Lung (tissue), 16 donors: ENCODE measurements around the gene GLO1. TPM values are rescaled to one million over a fixed set of nuclear protein-coding genes. Genes with fewer than 3 reads are reported as not detected.
A peak's percentile ranks its signal among the peaks of the same experiment; 100 is the strongest.

Source experiments
- ATAC-seq: fragments of 200-7000 bp; cut with Tn5 transposase; one replicate; pipeline ENCODE4 v1.9.1; 2020; ENCODE audit warnings: moderate number of reproducible peaks; ENCODE audit not compliant: insufficient read depth, low FRiP score
- DNase-seq, 3 donors: peaks; one replicate each; pipeline ENCODE4 v3.0.0-alpha.2; 2013 to 2017
- H3K27ac ChIP-seq, 2 donors: one replicate each; pipeline ENCODE4 v1.5.1; 2013; ENCODE audit warnings: mild to moderate bottlenecking in 2 of 2, moderate library complexity in 2 of 2, control low read depth in 1 of 2, inconsistent platforms in 1 of 2, low read depth in 1 of 2, low read length in 1 of 2
- H3K27me3 ChIP-seq, 3 donors: one replicate each; pipeline ENCODE4 v1.5.1; 2013; ENCODE audit warnings: low read length in 2 of 3; ENCODE audit not compliant: control insufficient read depth in 3 of 3, insufficient read depth in 3 of 3
- H3K36me3 ChIP-seq, 4 donors: one replicate each; pipeline ENCODE4 v1.5.1; 2013; ENCODE audit warnings: low read length in 4 of 4, mild to moderate bottlenecking in 1 of 4, moderate library complexity in 1 of 4; ENCODE audit not compliant: control insufficient read depth in 4 of 4, insufficient read depth in 4 of 4
- H3K4me1 ChIP-seq, 5 donors: one replicate each; pipeline ENCODE4 v1.5.1; 2013; ENCODE audit warnings: low read length in 5 of 5, mild to moderate bottlenecking in 2 of 5, moderate library complexity in 1 of 5; ENCODE audit not compliant: control insufficient read depth in 5 of 5, insufficient read depth in 5 of 5
- H3K4me3 ChIP-seq: one replicate; pipeline ENCODE4 v1.5.1; 2013; ENCODE audit warnings: mild to moderate bottlenecking, control low read depth, moderate library complexity
- H3K9ac ChIP-seq, 2 donors: one replicate each; pipeline ENCODE4 v1.5.1; 2013; ENCODE audit warnings: low read length in 2 of 2, control low read depth in 1 of 2; ENCODE audit not compliant: insufficient read depth in 1 of 2
- H3K9me3 ChIP-seq, 4 donors: one replicate each; pipeline ENCODE4 v1.5.1; 2013; ENCODE audit warnings: low read length in 3 of 4, mild to moderate bottlenecking in 1 of 4, moderate library complexity in 1 of 4; ENCODE audit not compliant: control insufficient read depth in 4 of 4, insufficient read depth in 3 of 4
- CTCF ChIP-seq: IDR thresholded peaks from 2 replicates; pipeline ENCODE4 v1.5.1; 2012; ENCODE audit warnings: mild to moderate bottlenecking; ENCODE audit errors: control extremely low read depth, extremely low read depth
- WGBS, 2 donors: extraction: QIAGEN DNeasy Blood & Tissue Kit; methylation state at CpG; one replicate each; pipeline ENCODE4 v1.1.7; 2013; 5-methylcytosine and 5-hydroxymethylcytosine counted together
- long read RNA-seq, 5 donors: transcript quantifications; one replicate each; lab custom pipeline, GENCODE V29; 2026
- polyA plus RNA-seq, 2 donors: library from polyadenylated mRNA; stranded (reverse); fragments of 200-250 nt; gene quantifications; one replicate each; pipeline ENCODE4 v1.2.1, GENCODE V29; 2013
- total RNA-seq, 2 donors: library from RNA; depleted of rRNA in 1 of 2; stranded (reverse); fragments of >200 nt in 1 of 2; gene quantifications; one replicate each; pipeline ENCODE4 v1.2.1, GENCODE V29; 2014 to 2021
- donor health status: control.
- donor health status: control.
- donor health status: Bipolar disorder and iron deficiency.
- donor health status: healthy.
- donor health status: DM: yes; HTN: yes; CAD: no.

GLO1 gene
- total RNA-seq (100 to 1,000 TPM in 1 of 2 donors, 10 to 100 TPM in 1; 62.2 to 131 TPM), polyA plus RNA-seq (100 to 1,000 TPM in 1 of 2 donors, 10 to 100 TPM in 1; 54.9 to 116 TPM)
- long read RNA-seq, donor 1, transcript GLO1-201 (6 exons, 2,012 nt), result major isoform, 44 of 59 reads
- long read RNA-seq, donor 1, partial matches to known transcripts, result 13 of 59 reads
- long read RNA-seq, donor 1, other reads (novel, unspliced or antisense), result 0 of 59 reads
- long read RNA-seq, donor 2, transcript GLO1-201 (6 exons, 2,012 nt), result major isoform, 16 of 26 reads
- long read RNA-seq, donor 2, partial matches to known transcripts, result 8 of 26 reads
- long read RNA-seq, donor 2, other reads (novel, unspliced or antisense), result 0 of 26 reads
- long read RNA-seq, donor 3, transcript GLO1-201 (6 exons, 2,012 nt), result major isoform, 26 of 27 reads
- long read RNA-seq, donor 3, partial matches to known transcripts, result 0 of 27 reads
- long read RNA-seq, donor 3, other reads (novel, unspliced or antisense), result 0 of 27 reads
- long read RNA-seq, donor 4, transcript GLO1-201 (6 exons, 2,012 nt), result major isoform, 18 of 30 reads
- long read RNA-seq, donor 4, partial matches to known transcripts, result 11 of 30 reads
- long read RNA-seq, donor 4, other reads (novel, unspliced or antisense), result 0 of 30 reads
- long read RNA-seq, donor 5, transcript GLO1-201 (6 exons, 2,012 nt), result major isoform, 61 of 73 reads
- long read RNA-seq, donor 5, partial matches to known transcripts, result 10 of 73 reads
- long read RNA-seq, donor 5, other reads (novel, unspliced or antisense), result 0 of 73 reads

- peaks cover 0 to 4% (median 3%) of the 10 kb centered on the region in 5 donors for H3K4me1 ChIP-seq
Measured at GRCh38 chr6:38702558-38703397, at the start of gene GLO1. Gene GLO1 (minus strand): TSS chr6:38703145. CDS start chr6:38703054, 91 bp downstream.

DNA sequence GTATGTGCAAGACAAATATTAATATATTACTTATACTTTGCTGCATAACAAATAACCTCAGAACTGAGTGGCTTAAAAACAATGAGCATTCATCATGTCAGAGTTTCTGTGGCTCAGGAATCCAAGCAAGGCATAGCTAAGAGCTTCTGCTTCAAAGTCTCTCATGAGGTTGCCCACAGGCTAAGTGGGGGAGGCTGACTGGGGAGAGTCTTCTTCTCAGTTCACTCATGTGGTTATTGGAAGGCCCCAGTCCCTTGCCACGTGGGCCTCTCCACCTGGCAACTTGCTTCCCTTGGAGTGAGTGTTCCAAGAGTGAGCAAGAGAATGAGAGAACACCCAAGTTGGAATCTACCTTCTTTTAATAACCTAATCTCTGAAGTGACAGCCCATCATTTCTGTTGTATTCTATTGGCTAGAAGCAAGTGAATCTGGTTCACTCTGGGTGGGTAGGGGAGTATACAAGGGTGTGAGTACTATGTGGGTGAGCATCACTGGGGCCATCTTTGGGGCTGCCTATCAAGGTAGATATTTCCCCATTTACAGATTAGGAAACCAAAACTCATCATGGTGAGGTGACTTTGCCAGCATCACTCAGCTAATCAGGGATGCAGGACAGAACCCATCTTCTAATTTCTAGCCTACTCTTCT is 48.1 kb upstream of the GLO1 start:
- H3K36me3 ChIP-seq, result no peaks in the 10 kb centered on the region
- 73 to 94% methylated on average over 1 of the region's 1 CpG for WGBS, 2 donors
- H3K27ac ChIP-seq, result no peak overlapping the region
- H3K9me3 ChIP-seq, result no peaks in the 10 kb centered on the region
- no peaks in the 10 kb centered on the region for H3K27me3 ChIP-seq
- DNase-seq (no peak), ATAC-seq (no peak)
- TF ChIP-seq CTCF, result no peak
- H3K4me1 ChIP-seq, result no peaks in the 10 kb centered on the region
- H3K9ac ChIP-seq, result no peak overlapping the region
- H3K4me3 ChIP-seq, result no peak overlapping the region

More at GRCh38 chr6:38702558-38703397, at the start of gene GLO1:
- peaks cover 0 to 6% (median under 1%) of the 10 kb centered on the region in 4 donors for H3K36me3 ChIP-seq
- WGBS, 2 donors, result 0 to 1% methylated on average over 53 of the region's 53 CpGs
- no peak for TF ChIP-seq CTCF
- H3K9me3 ChIP-seq, result peaks cover 0 to 5% (median 0%) of the 10 kb centered on the region in 4 donors
- peak within 1 kb of the TSS; percentile 90 to 99 for H3K27ac ChIP-seq
- ATAC-seq (peak; percentile 100), DNase-seq (peak; percentile 98 to 100 (median 99))
- H3K27me3 ChIP-seq, result no peaks in the 10 kb centered on the region
- peak within 1 kb of the TSS; percentile 91 for H3K4me3 ChIP-seq
- H3K9ac ChIP-seq, result peak within 1 kb of the TSS; percentile 69 to 99

DNA sequence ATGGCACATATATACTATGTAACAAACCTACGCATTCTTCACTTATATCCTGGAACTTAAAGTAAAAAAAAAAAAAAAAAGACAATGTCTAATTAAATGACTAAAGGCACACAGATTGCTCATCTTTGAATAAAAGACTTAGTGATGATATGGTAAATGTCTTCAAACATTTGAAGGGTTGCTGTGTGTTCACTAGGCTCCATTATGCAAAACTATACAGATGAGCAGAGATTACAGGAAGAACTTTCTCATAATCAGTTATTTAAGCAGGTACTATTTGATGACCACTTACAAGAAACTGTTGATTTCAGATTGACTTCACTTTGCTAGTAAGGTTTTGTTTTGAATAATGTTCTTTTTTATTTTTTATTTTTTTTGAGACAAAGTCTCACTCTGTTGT is 46.5 kb upstream of the GLO1 start:
- no peak for DNase-seq
- Histone ChIP-seq H3K4me3 (no peak overlapping the region), H3K36me3 (no peaks in the 10 kb centered on the region), H3K4me1 (no peaks in the 10 kb centered on the region), H3K27ac (no peak overlapping the region), H3K27me3 (no peaks in the 10 kb centered on the region), H3K9me3 (no peaks in the 10 kb centered on the region), H3K9ac (no peak overlapping the region)
- TF ChIP-seq CTCF, result no peak
- no peak for ATAC-seq
- 100% methylated on average over 1 of the region's 1 CpG for WGBS, 2 donors
